ENCODE results near the gene GOLT1A. TPM values are rescaled to one million over a fixed set of nuclear protein-coding genes. Genes with fewer than 3 reads are reported as not detected.

GOLT1A gene
- polyA plus RNA-seq, 2 of the 4 experiments (the other 2 are of a cell fraction) = 1.8 to 6.4 TPM

DNA sequence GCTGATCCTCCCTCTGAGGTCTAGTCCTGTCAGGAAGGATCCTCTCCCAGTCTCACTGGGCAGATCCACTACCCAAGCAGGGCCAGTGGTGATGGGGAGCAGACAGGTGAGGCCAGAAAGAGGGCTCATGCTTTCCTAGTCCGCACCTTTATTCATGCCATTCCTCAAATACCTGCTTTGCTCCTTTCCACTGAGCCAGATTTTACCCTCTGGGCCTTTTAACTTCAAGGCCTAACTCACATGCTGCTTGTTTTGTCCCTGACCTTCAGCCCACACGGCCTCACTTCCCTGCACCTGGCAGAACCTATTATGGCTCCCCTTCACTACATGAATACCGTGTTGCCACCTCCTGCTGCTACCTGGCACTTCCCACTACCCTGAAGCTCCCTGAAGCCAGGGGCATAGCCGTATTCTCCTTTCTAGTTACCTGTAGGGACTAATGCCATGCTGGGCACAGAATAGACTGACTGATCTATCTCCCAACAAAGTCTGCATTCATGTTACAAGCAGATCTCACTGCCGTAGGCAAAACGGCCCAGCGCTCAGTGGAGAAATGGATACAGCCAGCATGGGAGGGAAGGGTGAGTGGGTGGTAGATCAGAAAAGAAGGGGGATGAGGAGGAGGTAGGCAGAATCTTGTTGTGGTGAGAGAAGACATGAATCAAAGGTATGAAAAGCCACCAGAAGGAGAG, 36.1 kb upstream of the GOLT1A start:
- no peak overlapping the region for H3K4me2 ChIP-seq
- 88% methylated on average over 7 of the region's 7 CpGs for WGBS (ENCODE audit: missing lambda C conversion rate)
- POLR2A ChIA-PET = no interaction called here
- ATAC-seq (no peak), FAIRE-seq (no peak), DNase-seq (ENCODE audit: low read depth in 1 of 2, low spot score in 1 of 2) (no peak)
- peaks cover 14% of the 10 kb centered on the region for H3K4me1 ChIP-seq
- H3K4me3 ChIP-seq = no peak overlapping the region
- no peak overlapping the region for H3K27ac ChIP-seq
- CTCF ChIA-PET = interaction anchor here (2.1 to 4.7 kb wide), 2 partner anchors 8 to 149 kb away, joined by 6 to 27 read pairs; no protein-coding TSS in a partner anchor
- no peaks in the 10 kb centered on the region for H3K9me3 ChIP-seq
- no peak for TF ChIP-seq SMC3 (IDR thresholded peaks at IDR 0.05)
- TF ChIP-seq EHF (CRISPR knock-in tag; IDR thresholded peaks at IDR 0.05) = no peak
- TF ChIP-seq KDM1A (IDR thresholded peaks at IDR 0.05; ENCODE audit: low read depth) = no peak
- no peak for TF ChIP-seq CEBPB (IDR thresholded peaks at IDR 0.05)
- no peak for TF ChIP-seq RARB (CRISPR knock-in tag; IDR thresholded peaks at IDR 0.05)
- TF ChIP-seq NPAS2 (CRISPR knock-in tag; IDR thresholded peaks at IDR 0.05; ENCODE audit: borderline replicate concordance) = no peak
- no peak for TF ChIP-seq RAD21 (conservative IDR thresholded peaks at IDR 0.05 in 1 of 2, IDR thresholded peaks at IDR 0.05 in 1 of 2)
- TF ChIP-seq, protein P1, sequence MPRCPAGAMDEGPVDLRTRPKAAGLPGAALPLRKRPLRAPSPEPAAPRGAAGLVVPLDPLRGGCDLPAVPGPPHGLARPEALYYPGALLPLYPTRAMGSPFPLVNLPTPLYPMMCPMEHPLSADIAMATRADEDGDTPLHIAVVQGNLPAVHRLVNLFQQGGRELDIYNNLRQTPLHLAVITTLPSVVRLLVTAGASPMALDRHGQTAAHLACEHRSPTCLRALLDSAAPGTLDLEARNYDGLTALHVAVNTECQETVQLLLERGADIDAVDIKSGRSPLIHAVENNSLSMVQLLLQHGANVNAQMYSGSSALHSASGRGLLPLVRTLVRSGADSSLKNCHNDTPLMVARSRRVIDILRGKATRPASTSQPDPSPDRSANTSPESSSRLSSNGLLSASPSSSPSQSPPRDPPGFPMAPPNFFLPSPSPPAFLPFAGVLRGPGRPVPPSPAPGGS (IDR thresholded peaks at IDR 0.05) = no peak
- no peak for TF ChIP-seq FOSL2 (IDR thresholded peaks at IDR 0.05)
- TF ChIP-seq FOSL2 (CRISPR knock-in tag; IDR thresholded peaks at IDR 0.05) = no peak

DNA sequence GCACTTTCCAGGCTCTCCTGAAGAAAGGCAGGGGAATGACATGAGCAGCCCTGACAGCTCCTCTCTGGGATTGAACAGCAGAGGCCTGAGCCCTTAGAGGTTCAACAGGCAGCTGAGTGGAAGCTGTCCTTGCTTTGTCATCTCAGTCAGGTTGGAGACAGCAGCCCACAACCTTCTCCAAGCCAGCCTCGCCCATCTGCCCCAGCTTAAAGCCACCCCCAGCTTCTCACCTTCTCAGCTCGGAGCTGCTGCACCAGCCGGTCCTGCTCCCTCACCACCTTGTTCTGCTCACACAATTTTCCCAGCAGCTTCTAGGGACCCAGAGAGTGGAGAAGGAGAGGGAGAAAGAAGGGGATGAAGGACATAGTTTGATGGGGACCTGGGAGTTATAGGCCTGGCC, 35.2 kb upstream of the GOLT1A start:
- ATAC-seq = no peak
- CTCF ChIA-PET = interaction anchor here (0.7 to 4.7 kb wide), 8 partner anchors 9 to 150 kb away, joined by 3 to 27 read pairs (median 4); partner anchors contain the start of gene GOLT1A
- TF ChIP-seq BHLHE40 (IDR thresholded peaks at IDR 0.05; ENCODE audit: low read depth, low read length) (no peak), HOXB13 (CRISPR knock-in tag; IDR thresholded peaks at IDR 0.05; ENCODE audit: low read depth) (no peak), NFE2L2 (conservative IDR thresholded peaks at IDR 0.05; ENCODE audit: low read length) (no peak)
- TF ChIP-seq, protein P2, sequence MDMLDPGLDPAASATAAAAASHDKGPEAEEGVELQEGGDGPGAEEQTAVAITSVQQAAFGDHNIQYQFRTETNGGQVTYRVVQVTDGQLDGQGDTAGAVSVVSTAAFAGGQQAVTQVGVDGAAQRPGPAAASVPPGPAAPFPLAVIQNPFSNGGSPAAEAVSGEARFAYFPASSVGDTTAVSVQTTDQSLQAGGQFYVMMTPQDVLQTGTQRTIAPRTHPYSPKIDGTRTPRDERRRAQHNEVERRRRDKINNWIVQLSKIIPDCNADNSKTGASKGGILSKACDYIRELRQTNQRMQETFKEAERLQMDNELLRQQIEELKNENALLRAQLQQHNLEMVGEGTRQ (IDR thresholded peaks at IDR 0.05) = no peak
- FAIRE-seq = no peak
- POLR2A ChIA-PET = no interaction called here
- DNase-seq (ENCODE audit: low read depth in 1 of 2, low spot score in 1 of 2) = no peak
- 89% methylated on average over 3 of the region's 3 CpGs for WGBS (ENCODE audit: missing lambda C conversion rate)
- H3K4me2 ChIP-seq = no peak overlapping the region
- H3K27ac ChIP-seq = no peak overlapping the region
- no peak overlapping the region for H3K4me3 ChIP-seq
- H3K9me3 ChIP-seq = no peaks in the 10 kb centered on the region
- peaks cover 5% of the 10 kb centered on the region for H3K4me1 ChIP-seq

DNA sequence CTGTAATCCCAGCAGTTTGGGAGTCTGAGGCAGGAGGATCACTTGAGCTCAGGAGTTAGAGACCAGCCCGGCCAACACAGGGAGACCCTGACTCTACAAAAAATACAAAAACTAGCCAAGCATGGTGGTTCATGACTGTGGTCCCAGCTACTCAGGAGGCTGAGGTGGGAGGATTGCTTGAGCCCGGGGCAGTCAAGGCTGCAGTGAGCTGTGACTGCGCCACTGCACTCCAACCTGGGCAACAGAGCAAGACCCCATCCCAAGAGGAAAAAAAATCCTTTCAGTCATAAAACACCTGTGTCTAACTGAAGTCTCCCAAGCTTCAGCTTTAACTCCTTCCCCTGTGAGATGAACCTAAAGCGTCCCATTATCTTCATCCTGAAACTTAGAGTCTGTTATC, 33.1 kb upstream of the GOLT1A start:
- Histone ChIP-seq H3K9me3 (no peaks in the 10 kb centered on the region), H3K4me3 (no peak overlapping the region), H3K4me1 (no peaks in the 10 kb centered on the region), H3K4me2 (no peak overlapping the region), H3K27ac (no peak overlapping the region)
- no peak for ATAC-seq
- TF ChIP-seq CHD2 (IDR thresholded peaks at IDR 0.05; ENCODE audit: low read length, partially characterized antibody) (no peak), RNF2 (IDR thresholded peaks at IDR 0.05; ENCODE audit: borderline replicate concordance, low read depth) (no peak), MYC (IDR thresholded peaks at IDR 0.05; ENCODE audit: borderline replicate concordance, low read length) (no peak), NR3C1 (IDR thresholded peaks at IDR 0.05) (no peak)
- no peak for DNase-seq (ENCODE audit: low read depth in 1 of 2, low spot score in 1 of 2)
- ChIA-PET CTCF (interaction anchor here (0.5 to 4.7 kb wide), 6 partner anchors 11 to 420 kb away, joined by 3 to 27 read pairs (median 4); no protein-coding TSS in a partner anchor), POLR2A (no interaction called here)
- FAIRE-seq = no peak
- 94% methylated on average over 4 of the region's 4 CpGs for WGBS (ENCODE audit: missing lambda C conversion rate)

DNA sequence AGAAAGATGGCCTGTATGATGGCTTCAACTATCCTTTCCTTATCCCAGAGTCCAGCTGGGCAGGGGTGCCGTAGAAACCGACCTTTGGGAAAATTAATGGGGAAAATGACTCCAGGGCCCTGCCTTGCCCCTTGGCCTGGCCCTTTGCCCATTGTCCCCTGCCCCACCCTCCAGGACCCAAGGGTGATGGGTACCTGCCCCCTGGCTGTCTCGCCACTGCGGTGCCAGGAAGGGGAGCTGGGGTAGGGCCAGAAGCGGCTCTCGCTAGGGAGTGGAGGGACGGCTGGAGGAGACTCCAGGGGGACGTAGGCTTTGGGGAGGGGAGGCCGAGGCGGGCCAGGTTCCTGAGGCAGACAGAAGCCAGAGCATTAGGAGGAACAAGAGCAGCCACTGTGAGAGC, 29.1 kb upstream of the GOLT1A start:
- ATAC-seq = no peak
- no peaks in the 10 kb centered on the region for H3K9me3 ChIP-seq
- ChIA-PET POLR2A (no interaction called here), CTCF (interaction anchor here (0.9 to 3.8 kb wide), 8 partner anchors 10 to 120 kb away, joined by 3 to 16 read pairs (median 5); partner anchors contain the start of gene PLEKHA6)
- H3K4me1 ChIP-seq = no peaks in the 10 kb centered on the region
- TF ChIP-seq ZSCAN20 (CRISPR knock-in tag; IDR thresholded peaks at IDR 0.05) (no peak), ESRRA (IDR thresholded peaks at IDR 0.05; ENCODE audit: borderline replicate concordance, low read length) (no peak), JUN (IDR thresholded peaks at IDR 0.05) (no peak), RNF2 (IDR thresholded peaks at IDR 0.05; ENCODE audit: borderline replicate concordance, low read depth) (no peak), RARB (CRISPR knock-in tag; IDR thresholded peaks at IDR 0.05) (no peak), NR3C1 (IDR thresholded peaks at IDR 0.05) (no peak), FOSL2 (IDR thresholded peaks at IDR 0.05) (no peak), FOSL2 (CRISPR knock-in tag; IDR thresholded peaks at IDR 0.05) (no peak), RCOR1 (IDR thresholded peaks at IDR 0.05; ENCODE audit: low read depth, low read length) (no peak), POLR2AphosphoS2 (conservative IDR thresholded peaks at IDR 0.05; ENCODE audit: low read length) (no peak), MAFK (IDR thresholded peaks at IDR 0.05; ENCODE audit: partially characterized antibody) (no peak), EHMT2 (IDR thresholded peaks at IDR 0.05; ENCODE audit: low read depth) (no peak), SREBF2 (IDR thresholded peaks at IDR 0.05) (no peak), ZC3H11A (IDR thresholded peaks at IDR 0.05) (no peak), JUNB (IDR thresholded peaks at IDR 0.05) (no peak), ZNF302 (CRISPR knock-in tag; IDR thresholded peaks at IDR 0.05) (no peak), KDM5A (IDR thresholded peaks at IDR 0.05) (no peak)
- TF ChIP-seq, protein P3, sequence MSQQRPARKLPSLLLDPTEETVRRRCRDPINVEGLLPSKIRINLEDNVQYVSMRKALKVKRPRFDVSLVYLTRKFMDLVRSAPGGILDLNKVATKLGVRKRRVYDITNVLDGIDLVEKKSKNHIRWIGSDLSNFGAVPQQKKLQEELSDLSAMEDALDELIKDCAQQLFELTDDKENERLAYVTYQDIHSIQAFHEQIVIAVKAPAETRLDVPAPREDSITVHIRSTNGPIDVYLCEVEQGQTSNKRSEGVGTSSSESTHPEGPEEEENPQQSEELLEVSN (IDR thresholded peaks at IDR 0.05; ENCODE audit: borderline replicate concordance, low read depth) = no peak
- no peak overlapping the region for H3K4me2 ChIP-seq
- 97% methylated on average over 10 of the region's 10 CpGs for WGBS (ENCODE audit: missing lambda C conversion rate)
- no peak overlapping the region for H3K27ac ChIP-seq
- no peak for FAIRE-seq
- H3K4me3 ChIP-seq = no peak overlapping the region
- no peak for DNase-seq (ENCODE audit: low read depth in 1 of 2, low spot score in 1 of 2)

All from A549 (cell line).